ENCODE data around the gene PNPLA7. TPM values are rescaled to one million over a fixed set of nuclear protein-coding genes. Genes with fewer than 3 reads are reported as not detected.

The PNPLA7 gene
- total and polyA plus RNA-seq, 2 of the 4 experiments (the other 2 are of a cell fraction) = under 0.01 to 0.89 TPM

- Histone ChIP-seq H2AK5ac (ENCODE audit: low read depth, low read length) (no peak overlapping the region), H4K5ac (ENCODE audit: low read depth, low read length) (no peak overlapping the region), H4K8ac (ENCODE audit: low read depth in 2 of 2, low read length in 2 of 2) (no peak overlapping the region), H4K91ac (ENCODE audit: insufficient read depth, low read depth, low read length) (no peak overlapping the region), H2BK20ac (ENCODE audit: low read depth, low read length) (no peak overlapping the region), H2BK15ac (ENCODE audit: low read depth, low read length) (no peak overlapping the region), H3K9me3 (ENCODE audit: control insufficient read depth, insufficient read depth, low read length) (no peaks in the 10 kb centered on the region), H3K9me1 (ENCODE audit: insufficient read depth, low read length) (no peaks in the 10 kb centered on the region), H3K14ac (replicated peaks; ENCODE audit: low read depth, low read length) (no peak overlapping the region), H3K27ac (ENCODE audit: insufficient read depth, low read length) (no peak overlapping the region), H3K4me3 (ENCODE audit: insufficient read depth, low read depth, low read length) (no peak overlapping the region), H3K36me3 (ENCODE audit: control insufficient read depth, insufficient read depth, low read length) (peaks cover 25% of the 10 kb centered on the region), H3K4me1 (ENCODE audit: control insufficient read depth, insufficient read depth, low read length) (peaks cover 2% of the 10 kb centered on the region; the same call in 1 of the 2 replicates), H3K18ac (ENCODE audit: low read depth, low read length) (no peak overlapping the region), H2AFZ (replicated peaks; ENCODE audit: low read length, poor library complexity) (no peak overlapping the region), H3K27me3 (ENCODE audit: control insufficient read depth, insufficient read depth, low read length) (no peaks in the 10 kb centered on the region), H4K20me1 (ENCODE audit: insufficient read depth, low read length) (peaks cover 4% of the 10 kb centered on the region; the same call in 1 of the 2 replicates), H2BK5ac (ENCODE audit: low read depth, low read length, poor library complexity, severe bottlenecking) (no peak overlapping the region), H3K56ac (ENCODE audit: extremely low read depth, insufficient read depth, low read length) (no peak overlapping the region), H2BK120ac (ENCODE audit: low read depth, low read length) (no peak overlapping the region), H3K4ac (ENCODE audit: low read depth, low read length) (no peak overlapping the region), H3K23ac (ENCODE audit: low read depth, low read length) (no peak overlapping the region), H2AK9ac (replicated peaks; ENCODE audit: low read depth, low read length, poor library complexity) (no peak overlapping the region), H3K79me1 (ENCODE audit: low read depth in 1 of 2, low read length in 2 of 2) (no peaks in the 10 kb centered on the region), H3K4me2 (ENCODE audit: low read depth, low read length) (no peak overlapping the region), H3K9ac (ENCODE audit: low read depth, low read length) (no peak overlapping the region)
- dilution Hi-C loops (cut with HindIII; ENCODE audit: low sequenced_read_pairs, unreplicated experiment) = no loop called here
- in situ Hi-C loops (cut with MboI; ENCODE audit: low sequenced_read_pairs) = no loop called here
- no TSS peak for BruUV-seq (replicated peaks)
- POLR2A ChIA-PET (ENCODE audit: unreplicated experiment) = no interaction called here
- TF ChIP-seq MAZ (IDR thresholded peaks at IDR 0.05; ENCODE audit: borderline replicate concordance, low read depth, low read length) (no peak), SMC3 (IDR thresholded peaks at IDR 0.05; ENCODE audit: low read depth, low read length) (no peak), BHLHE40 (IDR thresholded peaks at IDR 0.05; ENCODE audit: low read depth, low read length) (no peak), CHD1 (IDR thresholded peaks at IDR 0.05; ENCODE audit: low read depth, low read length) (no peak), MXI1 (IDR thresholded peaks at IDR 0.05; ENCODE audit: borderline replicate concordance, low read depth, low read length) (no peak), RCOR1 (IDR thresholded peaks at IDR 0.05; ENCODE audit: insufficient replicate concordance, low read length) (no peak), CEBPB (IDR thresholded peaks at IDR 0.05; ENCODE audit: low read depth, low read length) (no peak), RFX5 (IDR thresholded peaks at IDR 0.05; ENCODE audit: low read depth, low read length) (no peak), FOS (IDR thresholded peaks at IDR 0.05; ENCODE audit: low read depth, low read length) (no peak), POLR2A (IDR thresholded peaks at IDR 0.05; ENCODE audit: low read depth, low read length) (no peak), NFE2L2 (IDR thresholded peaks at IDR 0.05; ENCODE audit: low read depth, low read length) (no peak), MAFK (IDR thresholded peaks at IDR 0.05; ENCODE audit: low read depth, low read length) (no peak)
- TF ChIP-seq, protein P1, sequence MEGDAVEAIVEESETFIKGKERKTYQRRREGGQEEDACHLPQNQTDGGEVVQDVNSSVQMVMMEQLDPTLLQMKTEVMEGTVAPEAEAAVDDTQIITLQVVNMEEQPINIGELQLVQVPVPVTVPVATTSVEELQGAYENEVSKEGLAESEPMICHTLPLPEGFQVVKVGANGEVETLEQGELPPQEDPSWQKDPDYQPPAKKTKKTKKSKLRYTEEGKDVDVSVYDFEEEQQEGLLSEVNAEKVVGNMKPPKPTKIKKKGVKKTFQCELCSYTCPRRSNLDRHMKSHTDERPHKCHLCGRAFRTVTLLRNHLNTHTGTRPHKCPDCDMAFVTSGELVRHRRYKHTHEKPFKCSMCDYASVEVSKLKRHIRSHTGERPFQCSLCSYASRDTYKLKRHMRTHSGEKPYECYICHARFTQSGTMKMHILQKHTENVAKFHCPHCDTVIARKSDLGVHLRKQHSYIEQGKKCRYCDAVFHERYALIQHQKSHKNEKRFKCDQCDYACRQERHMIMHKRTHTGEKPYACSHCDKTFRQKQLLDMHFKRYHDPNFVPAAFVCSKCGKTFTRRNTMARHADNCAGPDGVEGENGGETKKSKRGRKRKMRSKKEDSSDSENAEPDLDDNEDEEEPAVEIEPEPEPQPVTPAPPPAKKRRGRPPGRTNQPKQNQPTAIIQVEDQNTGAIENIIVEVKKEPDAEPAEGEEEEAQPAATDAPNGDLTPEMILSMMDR (conservative IDR thresholded peaks at IDR 0.05; ENCODE audit: low read depth, low read length) = no peak
- TF ChIP-seq, protein P2, sequence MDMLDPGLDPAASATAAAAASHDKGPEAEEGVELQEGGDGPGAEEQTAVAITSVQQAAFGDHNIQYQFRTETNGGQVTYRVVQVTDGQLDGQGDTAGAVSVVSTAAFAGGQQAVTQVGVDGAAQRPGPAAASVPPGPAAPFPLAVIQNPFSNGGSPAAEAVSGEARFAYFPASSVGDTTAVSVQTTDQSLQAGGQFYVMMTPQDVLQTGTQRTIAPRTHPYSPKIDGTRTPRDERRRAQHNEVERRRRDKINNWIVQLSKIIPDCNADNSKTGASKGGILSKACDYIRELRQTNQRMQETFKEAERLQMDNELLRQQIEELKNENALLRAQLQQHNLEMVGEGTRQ (IDR thresholded peaks at IDR 0.05; ENCODE audit: low read depth, low read length) = no peak
- CTCF ChIA-PET = no interaction called here
- WGBS, 2 experiments (ENCODE audit: extremely low coverage in 2 of 2, insufficient read length in 1 of 2) = 43% methylated on average over 11 of the region's 27 CpGs; no CpG with 5 or more reads in 1 of the 2 experiments
- intact Hi-C loops (cut with micrococcal nuclease) = no loop called here
- ATAC-seq (ENCODE audit: low read depth) (no peak), DNase-seq (no peak)
Observed at GRCh38 chr9:137447722-137448601, 102.2 kb downstream of the PNPLA7 start.

Measured in IMR-90 (cell line).